ENCODE measurements around the gene DPEP2.
"Not testable (repeated sequence)": the region's sequence is repeated elsewhere in the genome, so short reads cannot be mapped to it uniquely, and the experiment has no call there.

DPEP2 gene

GRCh38 chr16:68005211-68005610 is 5.9 kb upstream of the DPEP2 start:
- DNase-seq, result no peak

GRCh38 chr16:68003031-68003430 is 3.7 kb upstream of the DPEP2 start:
- DNase-seq, result no peak

- DNase-seq, result no peak
These were observed 1.2 kb upstream of the DPEP2 start for GRCh38 chr16:68000450-68000849.

- DNase-seq, result no peak
These were observed 701 bp upstream of the DPEP2 start for GRCh38 chr16:67999985-68000384.

GRCh38 chr16:67998231-67998778 is 979 bp downstream of the DPEP2 start:
- not testable (repeated sequence) for DNase-seq

- DNase-seq, result no peak
These were observed 2.6 kb downstream of the DPEP2 start for GRCh38 chr16:67996666-67997065.

- DNase-seq, result no peak
These were observed 3.9 kb downstream of the DPEP2 start for GRCh38 chr16:67995423-67995822.

- not testable (repeated sequence) for DNase-seq
These were observed 5.3 kb downstream of the DPEP2 start for GRCh38 chr16:67994040-67994408.

GRCh38 chr16:67993207-67994039 is 5.9 kb downstream of the DPEP2 start:
- peak; percentile 52 for DNase-seq

- DNase-seq, result no peak
These were observed 6.5 kb downstream of the DPEP2 start for GRCh38 chr16:67992661-67993206.

GRCh38 chr16:67990018-67990386 is 9.3 kb downstream of the DPEP2 start:
- no peak for DNase-seq

- no peak for DNase-seq
These were observed 9.8 kb downstream of the DPEP2 start for GRCh38 chr16:67989322-67990017.

- no peak for DNase-seq
These were observed 10.6 kb downstream of the DPEP2 start for GRCh38 chr16:67988675-67989074.

GRCh38 chr16:67987460-67988160 is 11.7 kb downstream of the DPEP2 start:
- no peak for DNase-seq

- no peak for DNase-seq
These were observed 12.3 kb downstream of the DPEP2 start for GRCh38 chr16:67986949-67987348.

- DNase-seq, result no peak
These were observed 17.1 kb downstream of the DPEP2 start for GRCh38 chr16:67982011-67982696.

GRCh38 chr16:67979955-67980678 is 19.2 kb downstream of the DPEP2 start, which contains the start of gene DPEP3:
DPEP3 (minus strand) TSS chr16:67980499; CDS start chr16:67980380, 119 bp downstream.
- DNase-seq, result no peak

GRCh38 chr16:67977469-67978227 is 21.6 kb downstream of the DPEP2 start:
- no peak for DNase-seq

- no peak for DNase-seq
These were observed 22.3 kb downstream of the DPEP2 start for GRCh38 chr16:67977005-67977404.

GRCh38 chr16:67976205-67976604 is 23.1 kb downstream of the DPEP2 start:
- no peak for DNase-seq
